Neural progenitor cell (in vitro differentiated cells): ENCODE results near the gene CCDC183. TPM values are rescaled to one million over a fixed set of nuclear protein-coding genes. Genes with fewer than 3 reads are reported as not detected.
A peak's percentile ranks its signal among the peaks of the same experiment; 100 is the strongest.
"Not testable (repeated sequence)": the region's sequence is repeated elsewhere in the genome, so short reads cannot be mapped to it uniquely, and the experiment has no call there.

Experiments used
- DNase-seq: peaks from one replicate; pipeline ENCODE4 v3.0.0-alpha.2; 2016; ENCODE audit warnings: low spot score
- H2AFZ ChIP-seq: fragments of 200-600 bp; sonication (generic); replicated peaks from 2 replicates; pipeline ENCODE4 v1.6.1; 2016; ENCODE audit warnings: antibody characterized with exemption
- H3F3A ChIP-seq: fragments of 200-600 bp; sonication (generic); 2 replicates; pipeline ENCODE4 v1.6.1; 2016; ENCODE audit warnings: antibody characterized with exemption, low read depth
- H3K27ac ChIP-seq: fragments of 200-600 bp; sonication (generic); 2 replicates; pipeline ENCODE4 v1.5.1; 2016; ENCODE audit warnings: mild to moderate bottlenecking
- H3K27me3 ChIP-seq: fragments of 200-600 bp; sonication (generic); 2 replicates; pipeline ENCODE4 v1.6.1; 2016; ENCODE audit warnings: mild to moderate bottlenecking, moderate library complexity
- H3K36me3 ChIP-seq: fragments of 200-600 bp; sonication (generic); 2 replicates; pipeline ENCODE4 v1.5.1; 2016
- H3K4me1 ChIP-seq: fragments of 200-600 bp; sonication (generic); 2 replicates; pipeline ENCODE4 v1.6.1; 2016; ENCODE audit warnings: mixed run types
- H3K4me2 ChIP-seq: fragments of 200-600 bp; sonication (generic); 2 replicates; pipeline ENCODE4 v1.6.1; 2016
- H3K4me3 ChIP-seq: fragments of 200-600 bp; sonication (generic); 2 replicates; pipeline ENCODE4 v1.5.1; 2016
- H3K79me2 ChIP-seq: fragments of 200-600 bp; sonication (generic); 2 replicates; pipeline ENCODE4 v1.6.1; 2016; ENCODE audit warnings: low read depth
- H3K9ac ChIP-seq: fragments of 200-600 bp; sonication (generic); 2 replicates; pipeline ENCODE4 v1.6.1; 2016
- H3K9me3 ChIP-seq: fragments of 200-600 bp; sonication (generic); 2 replicates; pipeline ENCODE4 v1.5.1; 2016; ENCODE audit warnings: low read depth
- H4K20me1 ChIP-seq: fragments of 200-600 bp; sonication (generic); 2 replicates; pipeline ENCODE4 v1.6.1; 2016; ENCODE audit warnings: low read depth
- H3K27ac Mint-ChIP-seq: 3 replicates; pipeline ENCODE4 v1.8.0; 2021; ENCODE audit warnings: mixed read lengths
- H3K27me3 Mint-ChIP-seq: 2 replicates; pipeline ENCODE4 v1.8.0; 2022; ENCODE audit warnings: low read depth, mild to moderate bottlenecking, inconsistent platforms, moderate library complexity, mixed read lengths; ENCODE audit not compliant: insufficient read depth
- H3K36me3 Mint-ChIP-seq: 3 replicates; pipeline ENCODE4 v1.8.0; 2021; ENCODE audit warnings: mixed read lengths
- H3K4me1 Mint-ChIP-seq: 3 replicates; pipeline ENCODE4 v1.8.0; 2021; ENCODE audit warnings: mixed read lengths
- H3K4me3 Mint-ChIP-seq: 3 replicates; pipeline ENCODE4 v1.8.0; 2021; ENCODE audit warnings: mild to moderate bottlenecking, moderate library complexity, mixed read lengths
- H3K9me3 Mint-ChIP-seq: 3 replicates; pipeline ENCODE4 v1.8.0; 2020; ENCODE audit warnings: mixed read lengths
- CTCF ChIP-seq: fragments of 200-600 bp; sonication (generic); IDR thresholded peaks from 2 replicates; pipeline ENCODE4 v1.5.1; 2017; ENCODE audit warnings: antibody characterized with exemption, mild to moderate bottlenecking
- EZH2 ChIP-seq: fragments of 200-600 bp; sonication (generic); IDR thresholded peaks from 2 replicates; pipeline ENCODE4 v1.6.1; 2017; ENCODE audit warnings: antibody characterized with exemption, mild to moderate bottlenecking, moderate library complexity
- EZH2phosphoT487 ChIP-seq: fragments of 200-600 bp; sonication (generic); IDR thresholded peaks from 2 replicates; pipeline ENCODE4 v1.6.1; 2017; ENCODE audit warnings: antibody characterized with exemption
- total RNA-seq: library from RNA; depleted of rRNA; stranded (reverse); fragments of >200 nt; gene quantifications from 2 replicates; pipeline ENCODE4 v1.2.3, GENCODE V29; 2015; ENCODE audit warnings: low replicate concordance

CCDC183 gene
- total RNA-seq, 1 donor from 2014 or later = 0.84 TPM

GRCh38 chr9:136832581-136832980 is 36.4 kb downstream of the CCDC183 start:
- Histone ChIP-seq H3K79me2 (no peaks in the 10 kb centered on the region), H3K9ac (no peak overlapping the region), H4K20me1 (peaks cover 7% of the 10 kb centered on the region), H3K36me3 (no peaks in the 10 kb centered on the region), H3K4me2 (no peak overlapping the region), H3K27ac (no peak overlapping the region), H2AFZ (no peak overlapping the region), H3K27me3 (no peaks in the 10 kb centered on the region), H3K4me1 (no peaks in the 10 kb centered on the region), H3K9me3 (no peaks in the 10 kb centered on the region), H3K4me3 (no peak overlapping the region), H3F3A (peaks cover 3% of the 10 kb centered on the region)
- Mint-ChIP-seq H3K9me3 (no peaks in the 10 kb centered on the region), H3K4me1 (no peaks in the 10 kb centered on the region), H3K27ac (no peak overlapping the region), H3K27me3 (peaks cover 11% of the 10 kb centered on the region), H3K4me3 (no peak overlapping the region), H3K36me3 (peaks cover 10% of the 10 kb centered on the region)
- TF ChIP-seq EZH2 (no peak), CTCF (no peak), EZH2phosphoT487 (no peak)
- no peak for DNase-seq

- not testable (repeated sequence) for DNase-seq, H3K9me3 Mint-ChIP-seq, H3K27me3 ChIP-seq, H3K36me3 ChIP-seq, H2AFZ ChIP-seq, H3K9me3 ChIP-seq, H3K4me3 Mint-ChIP-seq, H3K4me3 ChIP-seq, H3F3A ChIP-seq, H3K27ac ChIP-seq, H4K20me1 ChIP-seq, H3K4me1 Mint-ChIP-seq, H3K4me2 ChIP-seq, H3K9ac ChIP-seq, H3K4me1 ChIP-seq, H3K79me2 ChIP-seq
- Mint-ChIP-seq H3K36me3 (peaks cover 10% of the 10 kb centered on the region), H3K27ac (peak overlapping the region; percentile 38), H3K27me3 (peaks cover 11% of the 10 kb centered on the region)
Measured at GRCh38 chr9:136833381-136834048, 37.4 kb downstream of the CCDC183 start.

GRCh38 chr9:136835162-136835931 is 39.2 kb downstream of the CCDC183 start:
- DNase-seq = no peak
- no peaks in the 10 kb centered on the region for H3K9me3 ChIP-seq
- Mint-ChIP-seq H3K9me3 (no peaks in the 10 kb centered on the region), H3K4me3 (no peak overlapping the region), H3K27me3 (peaks cover 9% of the 10 kb centered on the region), H3K36me3 (peaks cover 5% of the 10 kb centered on the region), H3K27ac (no peak overlapping the region), H3K4me1 (peaks cover 5% of the 10 kb centered on the region)
- TF ChIP-seq EZH2phosphoT487 (no peak), EZH2 (no peak), CTCF (no peak)
- no peak overlapping the region for H3K4me3 ChIP-seq
- peaks cover 11% of the 10 kb centered on the region for H3F3A ChIP-seq
- H3K9ac ChIP-seq = no peak overlapping the region
- H3K4me1 ChIP-seq = peaks cover 6% of the 10 kb centered on the region
- H3K27me3 ChIP-seq = no peaks in the 10 kb centered on the region
- H3K27ac ChIP-seq = no peak overlapping the region
- no peak overlapping the region for H2AFZ ChIP-seq
- H3K4me2 ChIP-seq = no peak overlapping the region
- no peaks in the 10 kb centered on the region for H3K79me2 ChIP-seq
- H4K20me1 ChIP-seq = peaks cover 11% of the 10 kb centered on the region
- H3K36me3 ChIP-seq = no peaks in the 10 kb centered on the region
